ENCODE data around the gene MAFG.

DNA sequence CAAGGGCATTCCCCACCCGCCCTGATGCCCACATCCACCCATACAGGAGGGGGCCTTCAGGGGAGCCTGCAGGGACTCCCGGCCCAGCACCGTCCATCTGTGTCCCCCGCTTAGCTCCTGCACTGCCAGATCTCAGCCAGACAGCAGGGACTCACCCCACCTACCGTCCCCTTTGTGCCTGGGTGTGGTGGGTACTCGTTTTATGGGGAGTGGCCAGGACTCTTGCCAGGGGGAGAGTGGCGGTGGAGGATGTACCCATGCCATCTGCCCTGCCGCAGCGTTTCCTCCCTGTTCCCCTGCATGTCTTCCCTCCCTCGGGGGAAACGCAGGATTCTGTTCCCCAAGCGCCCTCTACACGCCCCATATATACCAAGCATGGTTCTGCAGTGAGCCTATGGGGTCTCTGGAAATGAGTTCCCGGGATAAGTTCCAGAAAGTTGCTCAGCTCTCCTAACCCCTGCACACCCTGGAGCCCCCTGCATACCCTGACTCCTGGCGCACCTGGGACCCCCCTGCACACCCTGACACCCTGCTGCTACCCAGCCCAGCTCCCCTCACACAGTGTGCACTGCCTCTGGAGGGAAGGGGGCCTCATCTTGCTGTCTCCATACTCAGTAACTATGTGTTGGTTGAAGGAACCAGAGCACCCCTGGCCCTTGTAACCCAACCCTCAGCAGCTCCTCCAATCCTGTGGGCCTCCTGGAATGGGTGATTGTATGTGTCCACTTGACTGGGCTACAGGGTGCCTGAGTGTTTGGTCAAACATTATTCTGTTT, 4.2 kb upstream of the MAFG start:
- TF ChIP-seq, protein P1, sequence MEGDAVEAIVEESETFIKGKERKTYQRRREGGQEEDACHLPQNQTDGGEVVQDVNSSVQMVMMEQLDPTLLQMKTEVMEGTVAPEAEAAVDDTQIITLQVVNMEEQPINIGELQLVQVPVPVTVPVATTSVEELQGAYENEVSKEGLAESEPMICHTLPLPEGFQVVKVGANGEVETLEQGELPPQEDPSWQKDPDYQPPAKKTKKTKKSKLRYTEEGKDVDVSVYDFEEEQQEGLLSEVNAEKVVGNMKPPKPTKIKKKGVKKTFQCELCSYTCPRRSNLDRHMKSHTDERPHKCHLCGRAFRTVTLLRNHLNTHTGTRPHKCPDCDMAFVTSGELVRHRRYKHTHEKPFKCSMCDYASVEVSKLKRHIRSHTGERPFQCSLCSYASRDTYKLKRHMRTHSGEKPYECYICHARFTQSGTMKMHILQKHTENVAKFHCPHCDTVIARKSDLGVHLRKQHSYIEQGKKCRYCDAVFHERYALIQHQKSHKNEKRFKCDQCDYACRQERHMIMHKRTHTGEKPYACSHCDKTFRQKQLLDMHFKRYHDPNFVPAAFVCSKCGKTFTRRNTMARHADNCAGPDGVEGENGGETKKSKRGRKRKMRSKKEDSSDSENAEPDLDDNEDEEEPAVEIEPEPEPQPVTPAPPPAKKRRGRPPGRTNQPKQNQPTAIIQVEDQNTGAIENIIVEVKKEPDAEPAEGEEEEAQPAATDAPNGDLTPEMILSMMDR (IDR thresholded peaks at IDR 0.05), result no peak
- TF ChIP-seq POLR2A (IDR thresholded peaks at IDR 0.05), result no peak
